ENCODE results near the gene DCXR.

- TF ChIP-seq CTCF (IDR thresholded peaks at IDR 0.05; ENCODE audit: low read depth, low read length): no peak
- TF ChIP-seq EZH2phosphoT487 (IDR thresholded peaks at IDR 0.05; ENCODE audit: low read depth): no peak
These were observed 30.8 kb downstream of the DCXR start for GRCh38 chr17:82006468-82007227.

Data from OCI-LY3 (cell line).